IMR-90 (cell line): ENCODE data around the gene KRTAP4-12. TPM values are rescaled to one million over a fixed set of nuclear protein-coding genes. Genes with fewer than 3 reads are reported as not detected.

Experiments used
- ATAC-seq: fragments of 200-7000 bp; cut with Tn5 transposase; 2 replicates; pipeline ENCODE4 v1.9.1; 2020; ENCODE audit warnings: low read depth, mild to moderate bottlenecking, moderate library complexity
- BruUV-seq: library from RNA; stranded (reverse); fragments of 400-500 nt; replicated peaks from 2 replicates; lab custom pipeline; 2021; lab: Mats Ljungman, UMichigan
- CTCF ChIA-PET: fragments of 300-600 bp; formaldehyde crosslinking; extraction: SDS; loops from one replicate; lab custom pipeline; 2021; ENCODE audit warnings: antibody characterized with exemption; lab: Yijun Ruan, JAX
- POLR2A ChIA-PET: fragments of 300-600 bp; sonication (Branson Sonifier 250); formaldehyde crosslinking; loops from one replicate; lab custom pipeline; 2022; ENCODE audit warnings: antibody characterized with exemption; ENCODE audit not compliant: unreplicated experiment; lab: Charles Lee
- DNase-seq: peaks from one replicate; pipeline ENCODE4 v3.0.0; 2013
- H2AFZ ChIP-seq: replicated peaks from 2 replicates; pipeline ENCODE3; 2013; ENCODE audit warnings: low read length, mild to moderate bottlenecking; ENCODE audit not compliant: poor library complexity
- H2AK5ac ChIP-seq: 2 replicates; pipeline ENCODE4 v1.6.1; 2013; ENCODE audit warnings: low read depth, low read length, inconsistent platforms
- H2AK9ac ChIP-seq: replicated peaks from 2 replicates; pipeline ENCODE3; 2013; ENCODE audit warnings: mild to moderate bottlenecking, low read depth, low read length, moderate library complexity; ENCODE audit not compliant: poor library complexity
- H2BK120ac ChIP-seq: 2 replicates; pipeline ENCODE4 v1.6.1; 2013; ENCODE audit warnings: low read depth, low read length, inconsistent platforms
- H2BK15ac ChIP-seq: 3 replicates; pipeline ENCODE4 v1.6.1; 2013; ENCODE audit warnings: low read depth, low read length, inconsistent platforms
- H2BK20ac ChIP-seq: 2 replicates; pipeline ENCODE4 v1.6.1; 2013; ENCODE audit warnings: low read depth, mild to moderate bottlenecking, inconsistent platforms, low read length, moderate library complexity
- H2BK5ac ChIP-seq: 2 replicates; pipeline ENCODE4 v1.6.1; 2013; ENCODE audit warnings: mild to moderate bottlenecking, low read depth, low read length, inconsistent platforms; ENCODE audit not compliant: poor library complexity, severe bottlenecking
- H3K14ac ChIP-seq: replicated peaks from 2 replicates; pipeline ENCODE4 v1.6.1; 2013; ENCODE audit warnings: low read depth, low read length, inconsistent platforms
- H3K18ac ChIP-seq: 2 replicates; pipeline ENCODE4 v1.6.1; 2013; ENCODE audit warnings: low read depth, low read length, control low read depth
- H3K23ac ChIP-seq: 2 replicates; pipeline ENCODE4 v1.6.1; 2013; ENCODE audit warnings: low read depth, low read length, inconsistent platforms
- H3K27ac ChIP-seq: 2 replicates; pipeline ENCODE4 v1.5.1; 2013; ENCODE audit warnings: mild to moderate bottlenecking, control low read depth, low read length; ENCODE audit not compliant: insufficient read depth
- H3K27me3 ChIP-seq: 2 replicates; pipeline ENCODE4 v1.6.1; 2013; ENCODE audit warnings: low read length; ENCODE audit not compliant: control insufficient read depth, insufficient read depth
- H3K36me3 ChIP-seq: 2 replicates; pipeline ENCODE4 v1.6.1; 2013; ENCODE audit warnings: low read length, mixed read lengths; ENCODE audit not compliant: control insufficient read depth, insufficient read depth
- H3K4ac ChIP-seq: 2 replicates; pipeline ENCODE4 v1.6.1; 2013; ENCODE audit warnings: low read depth, low read length, inconsistent platforms
- H3K4me1 ChIP-seq: 2 replicates; pipeline ENCODE4 v1.6.1; 2013; ENCODE audit warnings: low read length, mixed read lengths; ENCODE audit not compliant: control insufficient read depth, insufficient read depth
- H3K4me2 ChIP-seq: 2 replicates; pipeline ENCODE4 v1.6.1; 2013; ENCODE audit warnings: low read depth, mild to moderate bottlenecking, control low read depth, low read length, moderate library complexity
- H3K4me3 ChIP-seq: 2 replicates; pipeline ENCODE4 v1.5.1; 2013; ENCODE audit warnings: low read depth, mild to moderate bottlenecking, control low read depth, low read length, moderate library complexity; ENCODE audit not compliant: insufficient read depth
- H3K56ac ChIP-seq: 2 replicates; pipeline ENCODE4 v1.6.1; 2013; ENCODE audit warnings: low read length, inconsistent platforms; ENCODE audit not compliant: insufficient read depth; ENCODE audit errors: extremely low read depth
- H3K79me1 ChIP-seq, 2 experiments: 2 replicates each; pipeline ENCODE4 v1.6.1; 2013; ENCODE audit warnings: low read length in 2 of 2, inconsistent platforms in 1 of 2, low read depth in 1 of 2
- H3K9ac ChIP-seq: 2 replicates; pipeline ENCODE4 v1.6.1; 2013; ENCODE audit warnings: low read depth, low read length, control low read depth
- H3K9me1 ChIP-seq: 2 replicates; pipeline ENCODE4 v1.6.1; 2013; ENCODE audit warnings: low read length, inconsistent platforms; ENCODE audit not compliant: insufficient read depth
- H3K9me3 ChIP-seq: 2 replicates; pipeline ENCODE4 v1.6.1; 2013; ENCODE audit warnings: low read length; ENCODE audit not compliant: control insufficient read depth, insufficient read depth
- H4K20me1 ChIP-seq: 2 replicates; pipeline ENCODE4 v1.6.1; 2013; ENCODE audit warnings: low read length, inconsistent platforms; ENCODE audit not compliant: insufficient read depth
- H4K5ac ChIP-seq: 2 replicates; pipeline ENCODE4 v1.6.1; 2013; ENCODE audit warnings: mild to moderate bottlenecking, low read depth, low read length, control low read depth
- H4K8ac ChIP-seq, 2 experiments: 2 replicates each; pipeline ENCODE4 v1.6.1; 2013; ENCODE audit warnings: low read depth in 2 of 2, low read length in 2 of 2, control low read depth in 1 of 2, inconsistent platforms in 1 of 2
- H4K91ac ChIP-seq: 2 replicates; pipeline ENCODE4 v1.6.1; 2013; ENCODE audit warnings: low read depth, low read length, inconsistent platforms; ENCODE audit not compliant: insufficient read depth
- CHD1 ChIP-seq: IDR thresholded peaks from 2 replicates; pipeline ENCODE4 v1.6.1; 2012; ENCODE audit warnings: low read depth, low read length, improper control_type of control experiment
- MXI1 ChIP-seq: IDR thresholded peaks from 2 replicates; pipeline ENCODE4 v1.6.1; 2012; ENCODE audit warnings: low read depth, mild to moderate bottlenecking, low read length, moderate library complexity, borderline replicate concordance
- POLR2A ChIP-seq: IDR thresholded peaks from 2 replicates; pipeline ENCODE4 v1.6.1; 2012; ENCODE audit warnings: mild to moderate bottlenecking, low read depth, low read length
- RFX5 ChIP-seq: IDR thresholded peaks from 2 replicates; pipeline ENCODE4 v1.8.0; 2012; ENCODE audit warnings: low read depth, mild to moderate bottlenecking, low read length, moderate library complexity
- SMC3 ChIP-seq: fragments of 150-350 bp; IDR thresholded peaks from 2 replicates; pipeline ENCODE4 v1.6.1; 2016; ENCODE audit warnings: low read depth, mild to moderate bottlenecking, antibody characterized with exemption, low read length, moderate library complexity
- USF2 ChIP-seq: fragments of 150-350 bp; IDR thresholded peaks from 2 replicates; pipeline ENCODE4 v1.6.1; 2017; ENCODE audit warnings: mild to moderate bottlenecking, antibody characterized with exemption, low read length, low read depth
- WGBS, 2 experiments: methylation state at CpG; one replicate each; pipeline versions ENCODE4 v1.1.5 to v1.1.7; 2013; ENCODE audit warnings: missing lambda C conversion rate in 2 of 2; ENCODE audit not compliant: insufficient read length in 1 of 2; ENCODE audit errors: extremely low coverage in 2 of 2; 5-methylcytosine and 5-hydroxymethylcytosine counted together
- dilution Hi-C: fragments of 300-500 bp; cut with HindIII; formaldehyde crosslinking; loops from one replicate; pipeline ENCODE4 v1.14.3; 2018; ENCODE audit warnings: low sequenced_read_pairs; ENCODE audit not compliant: unreplicated experiment
- in situ Hi-C: fragments of 300-500 bp; cut with MboI; formaldehyde crosslinking; loops from 3 replicates; pipeline ENCODE4 v1.14.3; 2019; ENCODE audit warnings: low sequenced_read_pairs, inconsistent platforms, mixed read lengths
- intact Hi-C: fragments of 100-400 bp; cut with micrococcal nuclease; formaldehyde crosslinking; loops from 2 replicates; pipeline ENCODE4 v1.10.0; 2022
- polyA plus RNA-seq, 3 experiments: library from polyadenylated mRNA; depleted of rRNA; stranded (reverse); fragments of >200 nt; gene quantifications; 2 replicates each; pipeline ENCODE4 v1.2.3, GENCODE V29; 2012; ENCODE audit warnings: low replicate concordance in 1 of 3
- total RNA-seq: library from RNA; depleted of rRNA; stranded (reverse); fragments of >200 nt; gene quantifications from 2 replicates; pipeline ENCODE4 v1.2.3, GENCODE V29; 2012

The KRTAP4-12 gene
- total and polyA plus RNA-seq, 2 of the 4 experiments (the other 2 are of a cell fraction), result 0.18 to 1.1 TPM

- ChIA-PET CTCF (no interaction called here), POLR2A (no interaction called here)
- Histone ChIP-seq H2AK5ac (peak overlapping the region; percentile 79; the same call in 1 of the 2 replicates), H4K8ac (peak overlapping the region; percentile 57 to 98), H3K9me1 (no peaks in the 10 kb centered on the region), H4K5ac (peak overlapping the region; percentile 97), H3K36me3 (no peaks in the 10 kb centered on the region), H3K14ac (peak overlapping the region; percentile 92), H4K91ac (peak overlapping the region; percentile 96), H4K20me1 (no peaks in the 10 kb centered on the region), H3K27me3 (no peaks in the 10 kb centered on the region), H3K9ac (peak overlapping the region; percentile 33; the same call in 1 of the 2 replicates), H3K4me1 (peaks cover 4% of the 10 kb centered on the region), H3K23ac (peak overlapping the region; percentile 95; the same call in 1 of the 2 replicates), H3K4me3 (no peak overlapping the region), H2BK120ac (peak overlapping the region; percentile 98), H3K4me2 (peak overlapping the region; percentile 80; the same call in 1 of the 2 replicates), H2BK20ac (peak overlapping the region; percentile 98), H2AK9ac (no peak overlapping the region), H3K18ac (peak overlapping the region; percentile 99; the same call in 1 of the 2 replicates), H3K4ac (peak overlapping the region; percentile 96), H2AFZ (peak overlapping the region; percentile 79), H3K79me1 (no peaks in the 10 kb centered on the region), H3K56ac (peak overlapping the region; percentile 95), H2BK5ac (peak overlapping the region; percentile 99), H2BK15ac (peak overlapping the region; percentile 97), H3K9me3 (no peaks in the 10 kb centered on the region), H3K27ac (peak overlapping the region; percentile 99)
- dilution Hi-C loops (no loop called here), intact Hi-C loops (no loop called here), in situ Hi-C loops (no loop called here)
- no CpG with 5 or more reads among the region's 2 CpGs for WGBS, 2 experiments
- ATAC-seq, result peak; percentile 77
- DNase-seq, result peak; percentile 71
- no peak for TF ChIP-seq USF2
- no peak for TF ChIP-seq MXI1
- no peak for TF ChIP-seq SMC3
- no peak for TF ChIP-seq CHD1
- TF ChIP-seq POLR2A, result no peak
- no peak for TF ChIP-seq RFX5
- no TSS peak for BruUV-seq
Measured at GRCh38 chr17:41133880-41134735, 10.1 kb upstream of the KRTAP4-12 start.
